GM18508 (cell line): ENCODE measurements around the gene ZSWIM4.
"Not testable (repeated sequence)": the region's sequence is repeated elsewhere in the genome, so short reads cannot be mapped to it uniquely, and the experiment has no call there.

Source experiments
- ATAC-seq: cut with Tn5 transposase; IDR thresholded peaks from one replicate; pipeline ENCODE4 v1.9.1; 2021; ENCODE audit warnings: moderate number of reproducible peaks; ENCODE audit not compliant: insufficient read depth, unreplicated experiment

The ZSWIM4 gene

GRCh38 chr19:13794757-13795589, at the start of gene ZSWIM4:
Gene ZSWIM4, plus strand, starts transcription at chr19:13795443. Its CDS starts 206 bp downstream, at chr19:13795649.
- ATAC-seq, result peak; percentile 92

- ATAC-seq, result no peak
Observed at GRCh38 chr19:13747098-13747453, 48.2 kb upstream of the ZSWIM4 start.

GRCh38 chr19:13748169-13748828, 46.9 kb upstream of the ZSWIM4 start:
- no peak for ATAC-seq

- ATAC-seq, result no peak
Observed at GRCh38 chr19:13751436-13751835, 43.8 kb upstream of the ZSWIM4 start.

- not testable (repeated sequence) for ATAC-seq
Observed at GRCh38 chr19:13753622-13754021, 41.6 kb upstream of the ZSWIM4 start.

- ATAC-seq, result no peak
Observed at GRCh38 chr19:13756210-13756609, 39.0 kb upstream of the ZSWIM4 start.

- no peak for ATAC-seq
Observed at GRCh38 chr19:13757805-13758772, 37.2 kb upstream of the ZSWIM4 start.

GRCh38 chr19:13758795-13759194, 36.4 kb upstream of the ZSWIM4 start:
- ATAC-seq, result no peak

- no peak for ATAC-seq
Observed at GRCh38 chr19:13761423-13761822, 33.8 kb upstream of the ZSWIM4 start.

GRCh38 chr19:13762635-13763235, 32.5 kb upstream of the ZSWIM4 start:
- ATAC-seq, result no peak

GRCh38 chr19:13763265-13763664, 32.0 kb upstream of the ZSWIM4 start:
- ATAC-seq, result no peak

- no peak for ATAC-seq
Observed at GRCh38 chr19:13764101-13764807, 31.0 kb upstream of the ZSWIM4 start, which contains the start of gene MRI1. Gene MRI1, plus strand, starts transcription at chr19:13764522. Its CDS starts 67 bp downstream, at chr19:13764589.

- ATAC-seq, result no peak
Observed at GRCh38 chr19:13764821-13765394, 30.3 kb upstream of the ZSWIM4 start.

- ATAC-seq, result no peak
Observed at GRCh38 chr19:13765395-13766094, 29.7 kb upstream of the ZSWIM4 start.

GRCh38 chr19:13766095-13766481, 29.2 kb upstream of the ZSWIM4 start:
- no peak for ATAC-seq

GRCh38 chr19:13768510-13768909, 26.7 kb upstream of the ZSWIM4 start:
- ATAC-seq, result no peak

GRCh38 chr19:13770013-13770635, 25.1 kb upstream of the ZSWIM4 start:
- no peak for ATAC-seq
